ENCODE data around the gene FAM83G.
A peak's percentile ranks its signal among the peaks of the same experiment; 100 is the strongest.

Gene FAM83G

GRCh38 chr17:18976201-18976600 is 28.4 kb downstream of the FAM83G start:
- Histone ChIP-seq H3K27me3 (replicated peaks) (no peaks in the 10 kb centered on the region), H3K36me3 (replicated peaks) (peaks cover 7% of the 10 kb centered on the region), H3K4me3 (ENCODE audit: low read depth, low read length) (no peak overlapping the region), H3K27ac (no peak overlapping the region)
- in situ Hi-C loops (cut with HindIII; ENCODE audit: low pct_ligation_motif_present, low sequenced_read_pairs), result no loop called here
- TF ChIP-seq CTCF (IDR thresholded peaks at IDR 0.05; ENCODE audit: low read depth, low read length, missing control alignments), result no peak
- no peak for DNase-seq

GRCh38 chr17:18975597-18975996 is 29.0 kb downstream of the FAM83G start:
- no peak for TF ChIP-seq CTCF (IDR thresholded peaks at IDR 0.05; ENCODE audit: low read depth, low read length, missing control alignments)
- H3K36me3 ChIP-seq (replicated peaks), result peaks cover 10% of the 10 kb centered on the region
- H3K27me3 ChIP-seq (replicated peaks), result no peaks in the 10 kb centered on the region
- H3K27ac ChIP-seq, result no peak overlapping the region
- in situ Hi-C loops (cut with HindIII; ENCODE audit: low pct_ligation_motif_present, low sequenced_read_pairs), result no loop called here
- no peak overlapping the region for H3K4me3 ChIP-seq (ENCODE audit: low read depth, low read length)
- DNase-seq, result no peak

DNA sequence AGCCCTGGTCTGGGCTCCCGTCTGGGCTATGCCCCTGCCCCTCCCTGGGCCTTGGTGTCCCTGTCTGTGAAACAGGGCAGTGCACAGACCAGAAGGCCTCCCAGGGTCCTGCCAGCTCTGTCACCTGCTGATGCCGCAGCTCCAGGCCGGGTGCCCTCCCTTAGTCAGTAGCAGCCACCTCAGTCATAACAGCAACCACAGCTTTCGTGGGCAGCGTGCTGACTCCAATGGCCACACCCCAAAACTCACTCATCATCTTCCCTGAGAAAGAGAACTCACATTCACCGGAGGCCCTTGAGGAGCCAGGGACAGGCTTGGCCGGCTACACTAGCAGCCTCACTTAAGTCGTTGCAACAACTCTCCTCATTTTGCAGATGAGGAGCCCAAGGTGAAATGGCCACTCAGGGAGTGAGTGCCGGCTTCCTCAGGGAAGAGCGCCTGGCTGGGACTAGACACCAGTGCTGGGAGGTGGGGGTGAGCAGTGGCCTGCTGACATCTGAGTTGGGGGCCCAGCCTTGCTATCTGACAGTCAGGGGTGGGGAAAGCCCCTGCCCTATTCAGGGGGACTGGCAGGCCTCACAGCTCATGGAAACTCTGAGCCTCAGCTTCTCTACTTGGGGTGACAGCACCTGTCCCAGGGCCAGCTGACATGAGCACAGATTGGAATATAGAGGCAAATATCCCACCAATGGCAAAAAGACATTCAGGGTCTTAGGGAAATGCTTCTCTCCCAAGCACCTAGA is 30.0 kb downstream of the FAM83G start:
- no peak for DNase-seq
- Histone ChIP-seq H3K4me3 (ENCODE audit: low read depth, low read length) (no peak overlapping the region), H3K27ac (no peak overlapping the region), H3K27me3 (replicated peaks) (no peaks in the 10 kb centered on the region), H3K36me3 (replicated peaks) (peaks cover 10% of the 10 kb centered on the region)
- TF ChIP-seq CTCF (IDR thresholded peaks at IDR 0.05; ENCODE audit: low read depth, low read length, missing control alignments), result no peak
- in situ Hi-C loops (cut with HindIII; ENCODE audit: low pct_ligation_motif_present, low sequenced_read_pairs), result loop anchor here (25.0 kb wide), 1 partner anchor 112 kb away; the partner anchor contains the start of gene PRPSAP2

- Histone ChIP-seq H3K36me3 (replicated peaks) (peaks cover 5% of the 10 kb centered on the region), H3K27me3 (replicated peaks) (no peaks in the 10 kb centered on the region), H3K27ac (no peak overlapping the region), H3K4me3 (ENCODE audit: low read depth, low read length) (no peak overlapping the region)
- DNase-seq, result no peak
- in situ Hi-C loops (cut with HindIII; ENCODE audit: low pct_ligation_motif_present, low sequenced_read_pairs), result loop anchor here (25.0 kb wide), 1 partner anchor 110 kb away; the partner anchor contains the start of gene PRPSAP2
- TF ChIP-seq CTCF (IDR thresholded peaks at IDR 0.05; ENCODE audit: low read depth, low read length, missing control alignments), result no peak
Measured at GRCh38 chr17:18971801-18972200, 32.8 kb downstream of the FAM83G start.

DNA sequence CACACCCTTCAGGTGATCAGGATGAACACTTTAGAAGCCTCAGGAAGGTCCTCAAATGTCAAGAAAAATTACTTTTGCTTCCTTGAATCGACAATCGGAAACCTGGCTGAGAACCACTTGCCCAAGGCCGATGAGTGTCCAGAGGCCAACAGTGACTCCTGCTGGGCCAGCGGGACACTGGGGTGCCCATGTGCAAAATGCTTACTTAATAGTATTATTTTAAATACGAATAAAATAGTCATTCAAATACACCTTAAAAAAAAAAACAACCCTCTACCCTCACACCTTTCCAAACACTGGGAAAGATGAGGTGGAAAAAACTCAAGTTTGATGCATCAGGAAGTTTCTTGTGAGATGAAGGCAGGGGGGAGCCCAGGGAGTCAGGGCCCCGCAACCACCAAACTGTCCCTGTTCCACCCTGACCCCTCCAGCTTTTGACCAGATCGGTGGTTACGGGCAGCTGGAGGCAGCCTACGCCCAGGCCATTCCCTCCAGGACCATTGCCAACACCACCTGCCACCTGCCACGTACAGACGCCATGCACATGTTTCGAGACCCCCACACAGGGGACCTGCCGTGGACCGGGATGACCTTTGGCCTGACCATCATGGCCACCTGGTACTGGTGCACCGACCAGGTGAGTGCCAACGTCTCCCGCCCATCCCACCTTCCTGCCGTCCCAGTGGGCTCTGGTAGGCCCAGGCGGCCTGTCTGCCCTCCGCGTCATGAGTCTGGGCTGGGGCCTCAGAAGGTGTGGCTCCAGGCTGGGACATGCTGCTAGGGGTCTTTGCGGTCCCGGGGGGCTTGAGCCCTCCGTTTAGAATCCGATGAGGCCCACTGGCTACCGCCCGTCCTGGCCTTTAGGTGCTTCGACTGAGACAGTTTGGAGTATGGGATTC is 33.7 kb downstream of the FAM83G start:
- TF ChIP-seq CTCF (IDR thresholded peaks at IDR 0.05; ENCODE audit: low read depth, low read length, missing control alignments), result peak; percentile 43
- peaks cover 5% of the 10 kb centered on the region for H3K36me3 ChIP-seq (replicated peaks)
- DNase-seq, result no peak
- no peak overlapping the region for H3K4me3 ChIP-seq (ENCODE audit: low read depth, low read length)
- H3K27ac ChIP-seq, result no peak overlapping the region
- in situ Hi-C loops (cut with HindIII; ENCODE audit: low pct_ligation_motif_present, low sequenced_read_pairs), result loop anchor here (25.0 kb wide), 1 partner anchor 109 kb away; the partner anchor contains the start of gene PRPSAP2
- H3K27me3 ChIP-seq (replicated peaks), result no peaks in the 10 kb centered on the region

Measured in brain microvascular endothelial cell (primary cell).